T-helper 1 cell treated with Interleukin-12 subunit alpha and Interleukin-12 subunit beta and Interleukin-4 antibody, amounts not matched to agents 30 ng/mL and 1 ng/mL, for 36 hours (primary cell): ENCODE data around the gene RHOBTB3. TPM values are rescaled to one million over a fixed set of nuclear protein-coding genes. Genes with fewer than 3 reads are reported as not detected.

ENCODE experiments used
- intact Hi-C: fragments of 100-400 bp; cut with micrococcal nuclease; formaldehyde crosslinking; loops from one replicate; pipeline ENCODE4 v1.15.1; 2024
- total RNA-seq: library from RNA; stranded (reverse); gene quantifications from 2 replicates; pipeline ENCODE4 v1.2.3, GENCODE V29; 2022

The RHOBTB3 gene
- total RNA-seq, 1 donor from 2014 or later, result 0.37 TPM

GRCh38 chr5:95815155-95815729 is 84.1 kb downstream of the RHOBTB3 start:
- intact Hi-C loops, result no loop called here

GRCh38 chr5:95816341-95816740 is 85.2 kb downstream of the RHOBTB3 start:
- intact Hi-C loops, result no loop called here

DNA sequence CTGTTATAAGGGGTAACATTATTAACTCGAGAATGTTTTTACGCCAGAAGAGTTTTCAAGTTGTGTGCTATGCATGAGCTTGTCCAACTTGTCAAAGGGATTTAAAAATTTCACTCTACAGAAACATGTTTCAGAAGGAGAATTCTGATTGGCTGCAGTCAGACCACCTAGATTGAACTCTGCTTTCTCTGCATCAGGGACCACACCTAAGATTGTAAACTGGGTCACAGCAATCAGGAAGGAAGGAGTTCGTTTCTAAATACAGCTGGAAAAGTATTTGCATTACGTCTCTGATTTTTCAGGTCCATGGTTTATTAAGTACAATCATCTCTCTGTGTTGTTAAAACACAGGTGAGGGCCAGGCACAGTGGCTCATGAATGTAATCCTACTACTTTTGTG is 85.6 kb downstream of the RHOBTB3 start:
- intact Hi-C loops, result no loop called here

DNA sequence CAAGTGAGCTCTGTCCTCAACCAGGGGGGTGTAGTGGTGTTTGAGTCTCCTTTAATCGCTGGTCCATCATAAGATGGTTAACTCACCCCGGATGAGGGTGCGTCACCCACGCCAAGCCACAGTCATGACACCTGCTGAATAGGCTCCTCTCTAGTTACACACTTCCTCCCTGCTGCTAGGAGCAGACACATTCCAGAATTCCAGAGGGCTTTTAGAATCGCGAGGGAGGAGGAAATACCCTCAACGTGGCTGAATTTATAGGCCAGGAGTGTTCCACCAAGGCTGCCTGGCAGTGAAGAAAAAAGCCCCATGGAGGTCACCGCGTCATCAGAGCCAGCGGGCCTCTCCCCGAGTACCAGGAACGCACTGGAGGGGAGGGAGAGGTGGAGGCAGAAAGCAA is 86.3 kb downstream of the RHOBTB3 start:
- intact Hi-C loops, result no loop called here

GRCh38 chr5:95818181-95819147 is 87.3 kb downstream of the RHOBTB3 start:
- intact Hi-C loops, result no loop called here

DNA sequence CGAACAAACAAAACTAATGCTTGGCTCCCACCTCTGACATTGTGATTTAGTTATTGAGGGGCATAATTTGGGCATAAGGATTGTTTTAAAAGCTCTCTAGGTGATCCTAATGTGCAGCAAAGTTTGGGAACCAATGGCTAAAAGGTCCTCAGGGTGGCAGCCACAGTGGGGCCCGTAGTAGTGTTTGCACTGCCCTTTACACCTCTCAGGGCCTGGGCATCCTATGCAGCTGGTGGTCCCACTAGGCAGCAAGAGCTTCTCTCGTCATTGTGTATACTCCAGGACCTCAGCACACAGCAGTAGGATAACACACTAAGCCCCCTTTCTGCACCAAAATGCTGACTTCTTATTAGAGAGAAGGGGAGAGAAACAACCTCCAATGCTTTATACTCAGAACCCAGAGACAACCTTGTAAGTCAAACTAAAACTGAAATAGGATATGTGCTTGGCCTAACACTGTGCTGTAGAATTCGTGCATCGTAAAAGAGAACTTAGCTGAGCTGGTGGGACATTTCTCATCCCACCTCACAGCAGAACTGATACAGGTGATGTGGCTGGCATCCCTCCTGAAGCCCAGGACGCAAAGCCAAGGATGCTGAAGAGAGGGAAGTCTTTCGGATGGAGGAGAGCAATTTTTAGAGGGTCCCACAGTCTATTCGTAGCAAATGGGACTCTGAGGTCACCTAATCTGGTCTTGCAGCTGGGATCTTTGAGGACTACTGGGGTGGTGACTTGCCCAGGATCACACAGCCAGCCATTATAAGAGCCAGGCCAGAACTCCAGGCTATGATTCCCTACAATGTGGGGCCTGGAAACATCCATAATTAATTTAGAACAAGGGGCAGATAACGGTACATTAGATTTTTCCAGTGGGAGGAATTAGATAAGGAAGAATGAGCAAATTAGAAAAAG is 90.2 kb downstream of the RHOBTB3 start:
- intact Hi-C loops, result loop anchor here (1.0 to 5.0 kb wide), 16 partner anchors 12 to 1709 kb away; partner anchors contain the start of genes ARSK, ERAP1, ERAP2 and LNPEP

DNA sequence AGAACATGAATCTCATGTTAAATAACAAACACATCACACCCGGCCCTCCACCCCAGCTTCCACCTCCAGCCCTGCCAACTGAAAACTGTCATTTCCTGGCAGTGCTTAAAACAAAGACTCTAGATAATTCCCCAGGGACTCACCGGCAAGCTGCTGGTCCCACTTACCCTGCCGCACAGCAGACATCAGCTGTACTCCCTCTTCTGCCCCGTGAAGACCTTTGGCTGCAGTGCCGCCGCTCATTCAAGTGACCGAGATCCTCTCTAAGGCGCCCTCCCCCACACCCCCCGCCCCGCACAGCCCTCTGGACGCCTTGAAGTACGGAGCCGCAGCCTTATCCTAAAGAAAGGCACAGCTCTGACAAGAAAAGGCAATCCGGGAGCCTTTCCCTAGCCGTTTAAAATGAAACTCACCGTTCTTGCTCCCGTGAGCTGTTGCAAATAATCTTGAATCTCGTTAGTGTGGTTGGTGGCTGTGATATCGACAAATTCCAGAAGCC is 91.0 kb downstream of the RHOBTB3 start:
- intact Hi-C loops, result loop anchor here (1.0 to 5.0 kb wide), 15 partner anchors 13 to 1710 kb away; partner anchors contain the start of genes ARSK, ERAP1, ERAP2 and LNPEP

DNA sequence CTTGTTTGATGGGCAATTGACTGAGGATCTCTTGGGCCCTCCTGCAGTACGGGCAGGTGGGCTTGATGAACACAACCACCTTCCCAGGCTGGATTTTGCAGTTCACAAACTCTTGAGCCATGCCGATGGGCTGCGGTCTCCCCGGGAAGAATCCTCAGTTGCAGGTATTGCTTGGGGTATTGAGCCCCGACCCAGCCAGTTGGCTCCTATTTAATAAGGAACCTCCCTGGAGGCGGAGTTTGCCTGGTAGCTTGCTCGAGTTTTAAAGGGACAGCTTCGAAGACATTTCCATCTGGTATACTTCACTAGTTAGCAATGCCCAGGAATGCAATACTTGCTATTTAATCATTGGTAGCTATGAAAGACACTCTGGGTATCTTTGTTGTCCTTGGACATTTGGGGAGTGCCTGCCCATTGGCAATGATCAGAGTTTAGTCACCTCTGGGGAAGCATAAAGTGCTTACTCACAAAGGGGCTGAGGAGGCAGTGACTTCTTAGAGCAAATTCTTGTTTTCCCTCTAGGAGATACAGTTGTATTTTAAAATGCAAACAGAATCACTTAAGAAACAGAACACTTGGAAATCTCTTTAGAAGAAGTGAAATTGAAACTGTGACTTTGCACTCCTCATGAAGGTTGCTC is 91.5 kb downstream of the RHOBTB3 start, which contains the start of gene GLRX:
GLRX (minus strand) TSS at position 185 of the 640 bp plus-strand sequence; CDS start at position 121, 64 bp downstream.
- intact Hi-C loops, result loop anchor here (1.0 to 5.0 kb wide), 15 partner anchors 13 to 1710 kb away; partner anchors contain the start of genes ARSK, ERAP1, ERAP2 and LNPEP

- intact Hi-C loops, result loop anchor here (2.0 to 5.0 kb wide), 9 partner anchors 46 to 1711 kb away; partner anchors contain the start of genes ARSK, ERAP1, ERAP2 and LNPEP
Measured at GRCh38 chr5:95823218-95823737, 92.1 kb downstream of the RHOBTB3 start.

GRCh38 chr5:95823738-95824609 is 92.8 kb downstream of the RHOBTB3 start:
- intact Hi-C loops, result loop anchor here (1.0 to 5.0 kb wide), 11 partner anchors 10 to 1712 kb away; partner anchors contain the start of genes ARSK, ERAP1, ERAP2 and LNPEP

DNA sequence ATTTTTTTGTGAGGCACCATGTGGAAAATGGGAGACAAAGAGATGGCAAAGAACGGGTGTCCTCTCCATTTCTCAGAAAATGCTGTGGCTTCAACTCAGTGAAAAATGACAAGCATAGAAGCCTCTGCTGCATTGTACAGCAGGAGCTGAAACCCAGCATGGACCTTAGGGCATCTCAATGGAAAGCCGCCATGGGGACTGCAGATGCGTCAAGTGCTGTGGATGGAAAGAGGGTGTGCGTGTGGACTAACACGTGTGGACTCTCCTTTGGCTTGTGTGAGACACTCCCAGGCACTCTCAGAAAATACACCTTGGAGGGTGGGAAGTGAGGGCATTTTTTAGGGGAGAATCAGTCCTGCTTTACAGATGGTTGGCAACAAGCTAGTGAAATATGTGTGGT is 93.6 kb downstream of the RHOBTB3 start:
- intact Hi-C loops, result loop anchor here (1.0 to 5.0 kb wide), 8 partner anchors 10 to 1712 kb away; partner anchors contain the start of genes ERAP1, ERAP2, LNPEP and RFESD

DNA sequence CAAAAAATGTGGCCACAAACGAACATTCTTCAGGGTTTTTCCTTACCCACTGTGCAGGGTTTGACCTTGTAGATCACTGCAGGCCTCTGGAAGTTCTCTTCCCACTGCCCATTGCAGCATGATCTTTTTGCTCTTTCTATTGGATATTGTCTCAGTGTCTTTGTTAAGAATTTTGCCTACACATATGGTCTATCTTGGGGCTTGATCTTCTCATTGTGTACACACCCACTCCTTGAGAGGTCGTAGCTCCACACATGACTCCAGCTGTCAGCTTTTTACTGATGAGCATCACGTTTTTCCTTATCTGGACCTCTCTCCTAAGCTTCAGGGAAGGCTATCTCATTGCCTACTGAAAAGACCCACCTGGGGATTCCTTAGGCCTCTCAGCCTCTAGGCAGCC is 94.4 kb downstream of the RHOBTB3 start:
- intact Hi-C loops, result no loop called here

- intact Hi-C loops, result no loop called here
Measured at GRCh38 chr5:95826949-95827891, 96.1 kb downstream of the RHOBTB3 start.

GRCh38 chr5:95827892-95828246 is 96.7 kb downstream of the RHOBTB3 start:
- intact Hi-C loops, result no loop called here

DNA sequence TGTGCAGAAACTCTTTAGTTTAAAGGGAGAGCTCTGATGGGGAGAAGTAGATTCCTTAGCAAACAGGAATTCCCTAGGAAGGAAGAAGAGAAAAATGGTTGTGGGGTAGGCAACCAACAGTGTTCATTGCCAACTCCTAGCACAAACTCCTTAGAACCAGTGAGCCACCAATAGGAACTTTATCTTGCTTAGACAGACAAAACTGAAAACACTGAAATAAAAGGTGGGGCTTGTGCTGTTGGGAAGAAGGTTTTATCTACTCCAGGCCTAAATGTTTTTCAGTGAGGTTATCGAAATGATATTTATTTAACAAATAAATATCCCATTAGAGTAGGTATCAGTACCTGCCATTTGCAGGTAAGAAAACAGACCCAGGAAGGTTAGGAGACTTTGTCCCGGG is 99.1 kb downstream of the RHOBTB3 start:
- intact Hi-C loops, result no loop called here

GRCh38 chr5:95832664-95833063 is 101.5 kb downstream of the RHOBTB3 start:
- intact Hi-C loops, result no loop called here

DNA sequence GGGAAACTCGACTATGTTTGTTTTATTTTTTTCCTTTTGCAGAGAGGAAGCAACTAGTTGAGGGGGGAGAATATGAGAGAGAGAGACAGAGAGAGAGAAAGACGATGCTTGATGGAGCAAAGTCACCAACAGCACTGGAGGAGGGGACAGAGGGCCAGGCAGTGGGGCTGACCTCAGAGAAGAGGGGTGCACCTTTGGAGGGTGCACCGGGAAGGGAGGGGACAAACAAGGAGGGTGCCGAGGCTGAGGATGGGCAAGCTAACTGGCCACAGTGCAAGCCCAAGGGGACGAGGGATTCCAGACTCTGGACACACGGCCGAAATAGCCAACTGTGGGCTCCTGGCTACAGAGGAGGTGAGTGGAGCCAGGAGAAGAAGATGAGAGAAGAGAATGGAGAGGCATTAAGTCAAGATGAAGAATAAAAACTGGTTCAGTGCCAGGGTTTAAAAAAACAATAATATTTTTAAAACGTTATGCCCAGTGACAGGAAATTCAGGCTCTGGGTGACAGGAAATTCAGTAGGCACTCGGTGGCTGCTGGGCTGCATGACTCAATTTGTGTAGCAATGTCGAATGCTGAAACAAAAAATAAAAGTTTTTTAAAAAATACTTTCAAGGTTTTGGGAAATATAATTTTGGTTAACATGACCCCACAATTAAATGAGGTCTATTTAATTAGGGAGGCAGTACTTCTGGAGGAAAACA is 104.7 kb downstream of the RHOBTB3 start:
- intact Hi-C loops, result loop anchor here (1.0 kb wide), 4 partner anchors 7 to 192 kb away; no protein-coding TSS in a partner anchor
